HEK293 (cell line): ENCODE results near the gene HDGF.
A peak's percentile ranks its signal among the peaks of the same experiment; 100 is the strongest.

Source experiments
- CTCF ChIA-PET: fragments of 350-600 bp; formaldehyde crosslinking; extraction: SDS; loops from one replicate; lab custom pipeline; 2021; ENCODE audit warnings: antibody characterized with exemption; lab: Yijun Ruan, JAX
- POLR2A ChIA-PET: fragments of 300-600 bp; formaldehyde crosslinking; extraction: SDS; loops from one replicate; lab custom pipeline; 2020; ENCODE audit warnings: antibody characterized with exemption, inconsistent platforms; lab: Yijun Ruan, JAX
- H3K27ac ChIP-seq: fragments of 200-500 bp; sonication (Bioruptor generic); 2 replicates; pipeline ENCODE4 v1.5.1; 2014; ENCODE audit warnings: low read depth, low read length, control low read depth, inconsistent platforms; ENCODE audit errors: extremely low read depth
- H3K36me3 ChIP-seq, 2 experiments: fragments of 200-500 bp in 1 of 2; sonication (Bioruptor generic) in 1 of 2; 1 replicate in 1 of 2; 2 replicates in 1 of 2; pipeline ENCODE4 v1.5.1; 2014 to 2017; ENCODE audit warnings: inconsistent platforms in 2 of 2, low read length in 2 of 2; ENCODE audit not compliant: control insufficient read depth in 2 of 2, insufficient read depth in 1 of 2
- H3K4me1 ChIP-seq: fragments of 200-500 bp; sonication (Bioruptor generic); 2 replicates; pipeline ENCODE4 v1.5.1; 2014; ENCODE audit warnings: mild to moderate bottlenecking, low read length, inconsistent platforms; ENCODE audit not compliant: control insufficient read depth, insufficient read depth
- H3K4me3 ChIP-seq: 2 replicates; pipeline ENCODE4 v1.5.1; 2011; ENCODE audit warnings: low read depth, mild to moderate bottlenecking, control low read depth, low read length, moderate library complexity
- H3K9me3 ChIP-seq: fragments of 200-500 bp; sonication (Bioruptor generic); 2 replicates; pipeline ENCODE4 v1.5.1; 2014; ENCODE audit warnings: low read depth, low read length, inconsistent platforms; ENCODE audit not compliant: control insufficient read depth, insufficient read depth
- FEZF1 ChIP-seq: fragments of 450-650 bp; formaldehyde crosslinking; IDR thresholded peaks from 2 replicates; pipeline ENCODE4 v1.5.1; 2016; ENCODE audit warnings: missing biosample characterization, missing genetic modification characterization
- GLI2 ChIP-seq: fragments of 450-650 bp; formaldehyde crosslinking; IDR thresholded peaks from 2 replicates; pipeline ENCODE4; 2017; ENCODE audit warnings: missing biosample characterization, missing genetic modification characterization, low read depth, borderline replicate concordance
- GLIS1 ChIP-seq: fragments of 450-650 bp; formaldehyde crosslinking; IDR thresholded peaks from 2 replicates; pipeline ENCODE4 v1.5.1; 2016; ENCODE audit warnings: missing biosample characterization, missing genetic modification characterization
- HIC1 ChIP-seq: fragments of 450-650 bp; formaldehyde crosslinking; IDR thresholded peaks from 2 replicates; pipeline ENCODE4 v1.5.1; 2016; ENCODE audit warnings: missing biosample characterization, missing genetic modification characterization
- KLF10 ChIP-seq: fragments of 450-650 bp; IDR thresholded peaks from 2 replicates; pipeline ENCODE4 v1.5.1; 2018; ENCODE audit warnings: missing biosample characterization, mild to moderate bottlenecking, missing genetic modification characterization
- PRDM1 ChIP-seq: fragments of 450-650 bp; formaldehyde crosslinking; IDR thresholded peaks from 2 replicates; pipeline ENCODE4; 2016; ENCODE audit warnings: missing biosample characterization, missing genetic modification characterization
- TRIM28 ChIP-seq: IDR thresholded peaks from 2 replicates; pipeline ENCODE4 v1.6.1; 2011; ENCODE audit warnings: low read length, control low read depth, borderline replicate concordance
- ZBTB11 ChIP-seq: fragments of 450-650 bp; formaldehyde crosslinking; conservative IDR thresholded peaks from 2 replicates; pipeline ENCODE4 v1.5.1; 2016; ENCODE audit warnings: low read depth, missing biosample characterization, missing genetic modification characterization
- ZFHX2 ChIP-seq: fragments of 450-650 bp; formaldehyde crosslinking; conservative IDR thresholded peaks from 2 replicates; pipeline ENCODE4 v1.5.1; 2016; ENCODE audit warnings: missing biosample characterization, missing genetic modification characterization
- ZFP69B ChIP-seq: fragments of 450-650 bp; formaldehyde crosslinking; IDR thresholded peaks from 2 replicates; pipeline ENCODE4 v1.5.1; 2016; ENCODE audit warnings: missing biosample characterization, missing genetic modification characterization
- ZNF132 ChIP-seq: fragments of 450-650 bp; formaldehyde crosslinking; IDR thresholded peaks from 2 replicates; pipeline ENCODE4 v1.5.1; 2017; ENCODE audit warnings: missing biosample characterization, missing genetic modification characterization, borderline replicate concordance
- ZNF211 ChIP-seq: fragments of 450-650 bp; formaldehyde crosslinking; IDR thresholded peaks from 2 replicates; pipeline ENCODE4 v1.5.1; 2016; ENCODE audit warnings: low read depth, missing biosample characterization, missing genetic modification characterization
- ZNF366 ChIP-seq: fragments of 450-650 bp; formaldehyde crosslinking; conservative IDR thresholded peaks from 2 replicates; pipeline ENCODE4 v1.5.1; 2016; ENCODE audit warnings: missing biosample characterization, missing genetic modification characterization
- ZNF433 ChIP-seq: fragments of 450-650 bp; formaldehyde crosslinking; IDR thresholded peaks from 2 replicates; pipeline ENCODE4 v1.5.1; 2016; ENCODE audit warnings: missing biosample characterization, missing genetic modification characterization, low read depth
- ZNF670 ChIP-seq: fragments of 450-650 bp; formaldehyde crosslinking; IDR thresholded peaks from 2 replicates; pipeline ENCODE4 v1.5.1; 2016; ENCODE audit warnings: missing biosample characterization, missing genetic modification characterization, low read depth
- ZNF707 ChIP-seq: fragments of 450-650 bp; formaldehyde crosslinking; IDR thresholded peaks from 2 replicates; pipeline ENCODE4 v1.5.1; 2016; ENCODE audit warnings: missing biosample characterization, missing genetic modification characterization
- TF ChIP-seq, protein P1 (sequence below): fragments of 450-650 bp; formaldehyde crosslinking; IDR thresholded peaks from 2 replicates; pipeline ENCODE4 v1.5.1; 2017; ENCODE audit warnings: missing biosample characterization, missing genetic modification characterization
- TF ChIP-seq, protein P2 (sequence below): fragments of 450-650 bp; formaldehyde crosslinking; IDR thresholded peaks from 2 replicates; pipeline ENCODE4 v1.5.1; 2016; ENCODE audit warnings: missing biosample characterization, missing genetic modification characterization
- TF ChIP-seq, protein P3 (sequence below): fragments of 450-650 bp; formaldehyde crosslinking; IDR thresholded peaks from 2 replicates; pipeline ENCODE4 v1.5.1; 2016; ENCODE audit warnings: missing biosample characterization, missing genetic modification characterization

HDGF gene

DNA sequence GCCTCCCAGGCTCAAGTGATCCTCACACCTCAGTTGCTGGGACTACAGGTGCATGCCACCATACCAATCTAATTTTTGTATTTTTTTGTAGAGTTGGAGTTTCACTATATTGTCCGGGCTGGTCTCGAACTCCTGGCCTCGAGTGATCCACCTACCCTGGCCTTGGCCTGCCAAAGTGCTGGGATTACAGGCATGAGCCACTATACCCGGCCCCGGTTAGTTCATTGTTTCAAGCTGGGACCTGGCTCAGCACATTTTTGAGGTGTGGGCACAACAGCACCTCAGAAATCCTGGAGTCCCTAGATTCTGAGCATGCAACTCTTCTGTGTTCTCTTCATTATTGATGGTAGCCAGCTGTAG is 43.9 kb upstream of the HDGF start:
- CTCF ChIA-PET, result interaction anchor here (0.7 to 7.7 kb wide), 10 partner anchors 16 to 136 kb away, joined by 3 to 80 read pairs (median 5); partner anchors contain the start of genes INSRR and NTRK1
- H3K27ac ChIP-seq, result no peak overlapping the region

GRCh38 chr1:156794506-156795373 is 43.3 kb upstream of the HDGF start:
- TF ChIP-seq, protein P1, sequence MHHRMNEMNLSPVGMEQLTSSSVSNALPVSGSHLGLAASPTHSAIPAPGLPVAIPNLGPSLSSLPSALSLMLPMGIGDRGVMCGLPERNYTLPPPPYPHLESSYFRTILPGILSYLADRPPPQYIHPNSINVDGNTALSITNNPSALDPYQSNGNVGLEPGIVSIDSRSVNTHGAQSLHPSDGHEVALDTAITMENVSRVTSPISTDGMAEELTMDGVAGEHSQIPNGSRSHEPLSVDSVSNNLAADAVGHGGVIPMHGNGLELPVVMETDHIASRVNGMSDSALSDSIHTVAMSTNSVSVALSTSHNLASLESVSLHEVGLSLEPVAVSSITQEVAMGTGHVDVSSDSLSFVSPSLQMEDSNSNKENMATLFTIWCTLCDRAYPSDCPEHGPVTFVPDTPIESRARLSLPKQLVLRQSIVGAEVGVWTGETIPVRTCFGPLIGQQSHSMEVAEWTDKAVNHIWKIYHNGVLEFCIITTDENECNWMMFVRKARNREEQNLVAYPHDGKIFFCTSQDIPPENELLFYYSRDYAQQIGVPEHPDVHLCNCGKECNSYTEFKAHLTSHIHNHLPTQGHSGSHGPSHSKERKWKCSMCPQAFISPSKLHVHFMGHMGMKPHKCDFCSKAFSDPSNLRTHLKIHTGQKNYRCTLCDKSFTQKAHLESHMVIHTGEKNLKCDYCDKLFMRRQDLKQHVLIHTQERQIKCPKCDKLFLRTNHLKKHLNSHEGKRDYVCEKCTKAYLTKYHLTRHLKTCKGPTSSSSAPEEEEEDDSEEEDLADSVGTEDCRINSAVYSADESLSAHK, result no peak
- TF ChIP-seq HIC1 (no peak), TRIM28 (no peak), GLI2 (tag by site-specific recombination) (no peak), ZNF366 (peak; percentile 80), KLF10 (tag by site-specific recombination) (no peak), GLIS1 (peak; percentile 61), FEZF1 (no peak), PRDM1 (tag by site-specific recombination) (no peak), ZNF433 (tag by site-specific recombination) (no peak), ZFP69B (tag by site-specific recombination) (peak; percentile 98), ZNF132 (no peak), ZFHX2 (no peak), ZNF707 (tag by site-specific recombination) (no peak)
- TF ChIP-seq, protein P2, sequence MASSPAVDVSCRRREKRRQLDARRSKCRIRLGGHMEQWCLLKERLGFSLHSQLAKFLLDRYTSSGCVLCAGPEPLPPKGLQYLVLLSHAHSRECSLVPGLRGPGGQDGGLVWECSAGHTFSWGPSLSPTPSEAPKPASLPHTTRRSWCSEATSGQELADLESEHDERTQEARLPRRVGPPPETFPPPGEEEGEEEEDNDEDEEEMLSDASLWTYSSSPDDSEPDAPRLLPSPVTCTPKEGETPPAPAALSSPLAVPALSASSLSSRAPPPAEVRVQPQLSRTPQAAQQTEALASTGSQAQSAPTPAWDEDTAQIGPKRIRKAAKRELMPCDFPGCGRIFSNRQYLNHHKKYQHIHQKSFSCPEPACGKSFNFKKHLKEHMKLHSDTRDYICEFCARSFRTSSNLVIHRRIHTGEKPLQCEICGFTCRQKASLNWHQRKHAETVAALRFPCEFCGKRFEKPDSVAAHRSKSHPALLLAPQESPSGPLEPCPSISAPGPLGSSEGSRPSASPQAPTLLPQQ (tag by site-specific recombination), result peak; percentile 97
- TF ChIP-seq, protein P3, sequence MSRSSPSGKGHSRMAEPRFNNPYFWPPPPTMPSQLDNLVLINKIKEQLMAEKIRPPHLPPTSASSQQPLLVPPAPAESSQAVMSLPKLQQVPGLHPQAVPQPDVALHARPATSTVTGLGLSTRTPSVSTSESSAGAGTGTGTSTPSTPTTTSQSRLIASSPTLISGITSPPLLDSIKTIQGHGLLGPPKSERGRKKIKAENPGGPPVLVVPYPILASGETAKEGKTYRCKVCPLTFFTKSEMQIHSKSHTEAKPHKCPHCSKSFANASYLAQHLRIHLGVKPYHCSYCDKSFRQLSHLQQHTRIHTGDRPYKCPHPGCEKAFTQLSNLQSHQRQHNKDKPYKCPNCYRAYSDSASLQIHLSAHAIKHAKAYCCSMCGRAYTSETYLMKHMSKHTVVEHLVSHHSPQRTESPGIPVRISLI (tag by site-specific recombination), result peak; percentile 43; the same call in 1 of the 2 replicates
- TF ChIP-seq, all 188 proteins: peak for 5
- Histone ChIP-seq H3K4me1 (no peaks in the 10 kb centered on the region), H3K27ac (no peak overlapping the region), H3K4me3 (no peak overlapping the region), H3K36me3 (peaks cover 51 to 95% of the 10 kb centered on the region in 2 experiments), H3K9me3 (no peaks in the 10 kb centered on the region)
- ChIA-PET CTCF (interaction anchor here (0.6 to 7.7 kb wide), 13 partner anchors 10 to 344 kb away, joined by 3 to 80 read pairs (median 4); partner anchors contain the start of genes INSRR and NTRK1), POLR2A (interaction anchor here (1.6 kb wide), 1 partner anchor 28 kb away, joined by 4 read pairs; the partner anchor contains the start of gene PRCC)

More for the DNA sequence above, 43.9 kb upstream of the HDGF start:
- H3K4me3 ChIP-seq, result no peak overlapping the region
- TF ChIP-seq ZNF211 (tag by site-specific recombination) (no peak), ZNF670 (no peak), ZBTB11 (tag by site-specific recombination) (no peak)
- TF ChIP-seq, all 188 proteins: peak for 0
- Histone ChIP-seq H3K9me3 (no peaks in the 10 kb centered on the region), H3K4me1 (no peaks in the 10 kb centered on the region), H3K36me3 (peaks cover 46 to 95% of the 10 kb centered on the region in 2 experiments)
- POLR2A ChIA-PET, result interaction anchor here (0.6 to 1.6 kb wide), 2 partner anchors 28 to 871 kb away, joined by 3 to 4 read pairs; partner anchors contain the start of gene PRCC
